ENCODE data around the gene SCG5.

SCG5 gene

DNA sequence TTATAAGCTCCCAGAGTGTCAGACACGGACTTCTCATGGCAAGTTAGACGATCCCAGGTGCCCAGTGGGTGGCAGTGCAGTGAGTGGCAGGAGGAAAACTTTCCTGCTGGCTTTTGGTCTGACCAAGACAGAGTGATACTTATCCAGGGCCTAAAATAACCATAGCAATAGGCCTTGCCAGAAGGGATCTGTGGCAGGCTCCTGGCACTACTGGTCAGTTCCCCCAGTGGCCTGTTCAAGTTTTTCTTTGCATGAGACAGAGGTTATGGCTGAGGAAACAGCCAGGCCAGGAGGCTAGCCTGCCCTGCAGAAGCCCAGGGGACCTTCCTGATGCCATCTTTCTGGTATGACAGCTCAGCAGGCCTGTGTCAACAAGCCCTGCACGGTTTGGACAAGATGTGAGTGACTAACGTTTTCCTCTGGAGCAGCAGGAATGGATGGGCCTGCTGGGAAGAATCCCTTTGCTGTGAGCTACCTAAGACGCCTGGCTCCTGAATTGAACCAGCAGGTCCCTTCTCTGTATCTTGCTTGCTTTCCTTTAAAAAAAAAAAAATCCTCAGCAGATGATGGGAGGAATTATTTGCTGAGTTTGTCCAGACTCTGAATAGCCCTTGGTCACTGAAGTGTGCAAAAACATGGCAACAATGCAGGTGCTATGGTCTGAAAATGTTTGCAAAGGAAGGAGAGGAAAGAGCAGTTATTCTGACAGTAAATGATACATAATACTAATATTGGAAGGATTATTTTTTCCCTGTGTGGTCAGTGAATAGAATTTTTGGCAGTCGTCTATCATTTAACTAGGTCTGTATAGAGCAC lies 18.0 kb downstream of the SCG5 start:
- no peak for DNase-seq

- DNase-seq: no peak
These were observed 22.2 kb downstream of the SCG5 start for GRCh38 chr15:32663671-32664070.

DNA sequence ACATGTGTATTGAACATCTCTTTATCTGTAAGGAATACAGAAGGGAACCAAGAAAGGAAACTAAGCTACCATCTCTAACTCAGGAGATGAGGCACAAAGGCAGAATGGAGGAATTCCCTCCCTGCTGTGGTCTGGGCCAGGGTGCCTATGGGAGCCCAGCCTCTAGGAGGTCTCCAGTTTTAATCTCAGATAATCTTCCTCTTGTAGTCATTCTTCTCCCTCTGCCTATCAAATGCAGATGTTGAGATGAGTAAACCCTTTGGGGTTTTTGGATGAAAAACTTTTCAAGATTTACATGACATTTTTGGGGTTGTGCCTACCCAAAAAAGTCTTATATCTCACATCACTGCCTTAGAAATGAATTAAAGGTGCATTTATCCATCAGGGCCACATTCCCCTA lies 23.3 kb downstream of the SCG5 start:
- no peak for DNase-seq

DNA sequence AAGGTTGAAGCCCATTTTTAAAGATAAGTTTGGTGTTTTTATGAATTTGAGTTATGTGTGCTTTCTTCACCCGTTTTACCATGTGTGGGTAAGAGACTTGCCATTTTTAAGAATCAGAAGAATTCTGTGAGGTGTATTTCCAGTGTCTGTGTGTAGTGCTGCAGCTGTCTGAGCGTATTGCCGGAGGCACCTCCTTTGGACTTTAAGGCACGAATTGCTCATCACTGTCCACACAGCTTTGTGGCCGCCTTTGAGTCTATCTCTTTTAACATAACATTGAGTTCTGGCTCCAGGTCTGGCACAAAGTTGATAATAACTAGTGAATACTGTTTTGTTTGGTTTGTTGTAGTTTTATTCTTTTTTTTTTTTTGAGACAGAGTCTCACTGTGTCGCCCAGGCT lies 25.8 kb downstream of the SCG5 start:
- DNase-seq: no peak

GRCh38 chr15:32668942-32669341 lies 27.4 kb downstream of the SCG5 start:
- no peak for DNase-seq

DNA sequence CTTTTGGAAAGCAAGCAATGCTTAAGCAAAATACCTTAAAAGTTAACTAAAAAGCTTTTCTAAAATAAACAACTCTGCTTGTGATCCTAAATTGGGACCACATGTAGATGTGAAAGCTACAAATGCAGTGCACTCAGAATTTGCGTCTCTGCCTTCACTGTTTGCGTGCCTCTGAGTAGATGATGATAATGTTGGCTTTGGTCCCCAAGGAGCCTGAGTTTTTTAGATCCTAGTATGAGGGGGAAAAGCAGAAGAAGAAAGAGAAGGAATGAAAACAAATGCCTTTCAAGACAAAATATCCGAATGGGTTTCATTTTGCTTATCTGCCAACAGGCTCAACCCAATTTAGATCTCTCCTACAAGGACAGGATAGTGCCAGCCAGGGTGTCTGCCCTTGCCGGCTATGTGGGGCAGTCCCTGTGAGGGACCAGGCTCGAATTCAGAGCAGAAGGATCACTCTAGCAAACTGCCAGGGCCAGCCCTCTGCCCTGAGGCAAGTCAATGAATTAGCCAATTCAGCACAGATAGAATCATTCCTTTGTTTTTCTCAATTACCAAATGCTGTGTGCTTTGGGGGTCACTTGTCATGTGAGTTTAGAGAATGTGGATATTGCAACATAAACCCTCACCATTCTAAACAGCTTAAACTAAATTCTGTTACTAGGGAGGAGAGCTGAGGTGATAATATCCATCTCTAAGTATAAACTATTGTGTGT lies 28.5 kb downstream of the SCG5 start:
- DNase-seq: no peak

GRCh38 chr15:32670623-32671022 lies 29.1 kb downstream of the SCG5 start:
- DNase-seq: no peak

DNA sequence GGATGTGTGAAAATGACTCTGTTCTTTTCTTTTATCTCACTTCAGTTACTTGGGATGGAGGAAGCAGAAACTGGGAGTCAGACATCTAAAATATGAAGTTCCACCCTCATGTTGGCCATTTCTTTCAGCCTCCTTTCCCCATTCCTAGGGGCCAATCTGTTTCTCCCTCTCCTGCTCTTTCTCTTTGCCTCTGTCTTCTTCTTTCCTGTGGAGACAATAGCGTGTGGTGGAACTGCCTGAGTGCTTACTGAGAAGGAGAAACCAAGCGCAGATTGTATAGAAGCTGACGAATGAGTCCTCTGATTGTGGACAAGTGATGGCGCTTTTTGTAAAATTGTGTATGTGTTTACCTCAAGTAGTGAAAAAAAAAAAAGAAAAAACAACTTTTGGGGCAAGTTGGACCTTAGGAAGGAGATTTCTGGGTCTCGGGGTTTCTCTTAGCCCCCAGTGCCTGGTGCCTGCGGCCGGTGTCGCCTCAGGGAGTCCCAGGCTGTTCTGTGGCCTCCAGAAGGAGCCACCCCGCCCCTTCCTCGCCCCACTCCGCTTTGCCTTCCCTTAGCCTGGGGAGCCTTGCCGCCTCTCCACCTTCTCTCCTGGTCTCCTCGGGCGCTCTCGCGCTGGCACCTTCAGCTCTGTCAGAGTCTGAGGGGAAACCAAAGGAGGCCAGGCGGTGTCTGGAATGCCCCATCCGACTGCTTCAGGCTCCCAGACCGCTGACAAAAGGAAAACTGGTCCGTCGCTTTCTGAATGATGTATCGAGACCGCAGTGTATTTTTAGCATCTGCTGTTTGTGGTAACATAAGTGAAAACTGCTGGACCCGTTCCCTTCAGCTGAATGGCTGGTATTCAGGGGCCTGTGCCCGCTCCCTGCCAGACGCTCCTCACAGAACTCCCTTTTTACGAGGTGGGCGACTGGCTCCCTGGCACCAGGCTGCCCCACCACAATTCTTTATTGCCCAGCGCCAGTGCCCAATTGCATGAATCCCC lies 30.1 kb downstream of the SCG5 start:
- no peak for DNase-seq

GRCh38 chr15:32674681-32675080 lies 33.2 kb downstream of the SCG5 start:
- DNase-seq: no peak

DNA sequence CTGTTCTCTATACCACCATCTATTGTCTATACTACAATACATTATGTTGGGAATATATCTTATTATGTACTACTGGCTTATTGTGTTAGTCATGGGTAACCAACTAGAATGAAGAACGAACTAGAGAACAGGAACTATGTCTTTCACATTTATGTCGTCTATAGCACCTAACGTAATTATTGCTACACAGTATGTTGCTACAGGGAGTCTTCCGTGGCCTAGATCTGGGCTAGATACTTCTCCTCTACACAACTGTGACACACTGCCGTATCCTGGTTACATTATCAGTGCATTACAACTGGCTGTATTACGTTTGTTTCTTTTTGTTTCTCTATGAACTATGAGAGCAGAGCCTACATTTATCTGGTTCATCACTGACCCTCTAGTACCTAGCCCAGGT lies 34.0 kb downstream of the SCG5 start:
- no peak for DNase-seq

DNA sequence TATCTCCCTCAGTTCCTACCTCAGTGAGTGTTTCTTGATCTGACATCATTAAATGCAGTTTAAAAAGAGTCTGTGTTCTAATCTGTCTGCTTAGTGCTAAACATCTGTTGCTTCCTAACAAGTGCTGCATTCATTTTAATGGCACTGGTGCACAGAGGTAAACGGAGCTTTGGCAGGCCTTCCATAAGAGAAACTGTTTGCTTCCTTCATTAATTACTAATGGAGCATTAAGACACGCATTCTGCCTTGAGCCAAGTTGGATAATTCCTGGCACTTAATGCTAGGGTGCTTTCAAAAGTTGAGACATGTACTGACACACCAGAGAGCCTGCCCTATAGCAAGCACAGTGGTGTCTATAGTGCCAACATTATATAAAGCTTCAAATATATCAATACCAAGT lies 34.7 kb downstream of the SCG5 start:
- no peak for DNase-seq

GRCh38 chr15:32677238-32677750 lies 35.8 kb downstream of the SCG5 start:
- peak; percentile 40 for DNase-seq

DNA sequence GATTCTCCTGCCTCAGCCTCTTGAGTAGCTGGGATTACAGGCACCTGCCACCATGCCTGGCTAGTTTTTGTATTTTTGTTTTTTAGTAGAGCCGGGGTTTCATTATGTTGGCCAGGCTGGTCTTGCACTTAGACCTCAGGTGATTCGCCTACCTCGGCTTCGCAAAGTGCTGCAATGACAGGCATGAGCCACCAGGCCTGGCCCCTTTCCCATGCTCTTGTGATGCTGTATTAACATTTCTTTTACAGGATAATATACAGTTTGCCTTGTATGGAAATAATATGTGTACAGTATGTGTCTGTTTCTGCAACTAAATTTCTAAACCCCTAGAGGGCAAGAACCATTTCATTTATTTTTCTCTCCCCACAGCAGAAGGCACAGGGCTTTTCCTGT lies 37.8 kb downstream of the SCG5 start:
- DNase-seq: no peak

GRCh38 chr15:32682569-32682968 lies 41.1 kb downstream of the SCG5 start:
- DNase-seq: no peak

GRCh38 chr15:32682977-32683630 lies 41.6 kb downstream of the SCG5 start:
- no peak for DNase-seq

DNA sequence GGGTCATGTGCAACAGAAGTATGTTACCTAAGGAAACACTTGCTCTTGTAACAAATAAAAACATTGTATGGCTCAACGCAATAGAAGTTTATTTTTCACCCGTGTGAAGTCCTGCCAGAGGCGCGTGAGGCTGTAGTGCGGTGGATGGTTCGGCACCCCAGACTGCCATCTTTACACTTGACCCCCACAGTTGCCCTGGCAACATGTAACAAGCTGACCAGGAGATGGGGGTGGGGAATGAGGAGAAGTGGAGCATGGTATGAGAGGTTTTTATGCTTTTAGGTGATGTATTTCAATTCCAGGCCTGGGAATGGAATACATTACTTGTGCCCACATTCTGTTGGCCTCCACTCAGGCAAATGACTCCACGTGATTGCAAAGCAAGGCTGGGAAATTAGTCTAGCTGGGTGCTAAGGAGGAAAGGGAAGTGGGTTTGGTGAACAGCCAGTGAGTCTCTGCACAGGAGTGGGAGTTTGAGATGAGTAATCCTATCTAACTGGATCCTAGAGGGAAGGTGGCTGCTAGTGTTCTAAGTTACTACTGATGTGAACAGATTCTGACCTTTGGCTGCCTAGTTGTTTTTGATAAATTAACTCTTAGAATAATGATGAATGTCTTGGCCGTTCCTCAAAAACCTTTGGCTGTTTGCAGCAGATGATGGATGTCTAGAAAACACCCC lies 42.5 kb downstream of the SCG5 start:
- DNase-seq: no peak

DNA sequence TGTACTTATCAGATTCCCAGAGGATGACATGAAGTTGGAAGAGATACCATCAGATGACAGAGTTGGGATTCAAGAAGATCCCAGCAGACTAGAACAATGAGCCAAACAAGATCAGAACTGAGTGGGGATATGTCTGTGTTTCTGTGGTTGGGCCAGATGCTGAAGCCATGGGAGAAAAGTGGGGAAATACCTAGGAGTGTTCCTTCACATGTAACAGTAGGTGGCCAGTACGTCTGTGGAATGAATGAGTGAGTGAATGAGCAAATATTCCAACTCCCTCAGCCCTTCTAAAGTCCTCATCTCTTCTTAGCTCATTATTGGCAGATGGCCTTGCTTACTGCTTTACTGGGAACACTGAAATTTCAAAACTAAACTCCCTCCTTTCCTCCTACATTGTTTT lies 44.1 kb downstream of the SCG5 start:
- DNase-seq: no peak

GRCh38 chr15:32687556-32687955 lies 46.0 kb downstream of the SCG5 start:
- DNase-seq: no peak

- peak; percentile 65 for DNase-seq
These were observed 46.7 kb downstream of the SCG5 start for GRCh38 chr15:32688151-32688639.

GRCh38 chr15:32690941-32691688 lies 49.6 kb downstream of the SCG5 start:
- DNase-seq: no peak

DNA sequence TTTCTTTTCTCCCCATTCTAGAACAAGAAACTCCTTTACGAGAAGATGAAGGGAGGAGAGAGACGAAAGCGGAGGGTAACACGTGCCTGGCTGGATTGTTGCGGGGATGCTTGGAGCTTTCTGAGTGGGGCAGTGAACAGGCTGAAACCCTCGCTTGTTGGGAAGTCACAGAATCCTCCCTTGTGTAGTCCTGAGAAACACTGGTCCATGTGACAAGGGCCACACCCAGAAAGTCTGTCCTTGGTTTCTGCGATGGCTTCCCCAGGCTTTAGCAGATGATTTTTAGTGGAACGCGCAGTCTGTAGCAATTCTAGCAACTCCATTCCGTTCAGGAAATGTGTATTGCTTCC lies 50.2 kb downstream of the SCG5 start:
- no peak for DNase-seq

Data from NCI-H774 (cell line).